HCT116 (cell line): ENCODE data around the gene PCSK6. TPM values are rescaled to one million over a fixed set of nuclear protein-coding genes. Genes with fewer than 3 reads are reported as not detected.

Experiments
- ATAC-seq: fragments of 200-7000 bp; cut with Tn5 transposase; 2 replicates; pipeline ENCODE4 v1.9.1; 2020; ENCODE audit warnings: mild to moderate bottlenecking, moderate library complexity
- BruUV-seq: library from RNA; stranded (reverse); fragments of 400-500 nt; replicated peaks from 2 replicates; lab custom pipeline; 2021; lab: Mats Ljungman, UMichigan
- CTCF ChIA-PET: fragments of 300-600 bp; sonication (Branson Sonifier 250); formaldehyde crosslinking; loops from one replicate; lab custom pipeline; 2021; ENCODE audit warnings: antibody characterized with exemption; lab: Charles Lee
- POLR2A ChIA-PET: fragments of 300-600, 350-600 bp; sonication (Branson Sonifier 250); formaldehyde crosslinking; loops from one replicate; lab custom pipeline; 2021; ENCODE audit warnings: antibody characterized with exemption; lab: Charles Lee
- RAD21 ChIA-PET, 2 experiments: fragments of 300-600 bp; sonication (Branson Sonifier 250); formaldehyde crosslinking; loops; one replicate each; lab custom pipeline; 2023; ENCODE audit warnings: low total read pairs in 2 of 2; ENCODE audit not compliant: uncharacterized antibody in 2 of 2, unreplicated experiment in 2 of 2, low non-redundant PET in 1 of 2; lab: Charles Lee
- DNase-seq: peaks from one replicate; pipeline ENCODE4 v3.0.0-alpha.2; 2010; ENCODE audit warnings: low read depth, low spot score
- H2AFZ ChIP-seq: fragments of 200-600 bp; shearing (Covaris generic), sonication (generic); 2 replicates; pipeline ENCODE4 v1.6.1; 2017; ENCODE audit warnings: low read depth, mixed run types, mixed read lengths, antibody characterized with exemption, low read length; ENCODE audit not compliant: poor library complexity, severe bottlenecking
- H3K27ac ChIP-seq: 2 replicates; pipeline ENCODE4 v1.5.1; 2012; ENCODE audit warnings: low read depth, low read length
- H3K27me3 ChIP-seq: fragments of 200-600 bp; sonication (generic); 2 replicates; pipeline ENCODE4 v1.6.1; 2016; ENCODE audit warnings: mixed run types, low read length, mixed read lengths; ENCODE audit not compliant: insufficient read depth
- H3K36me3 ChIP-seq, 2 experiments: fragments of 200-500 bp in 1 of 2; fragments of 200-600 bp in 1 of 2; sonication (Bioruptor generic) in 1 of 2; sonication (generic) in 1 of 2; 2 replicates each; pipeline versions ENCODE4 v1.5.1 to v1.6.1; 2014 to 2016; ENCODE audit warnings: low read length in 2 of 2, inconsistent platforms in 1 of 2, mixed read lengths in 1 of 2, mixed run types in 1 of 2; ENCODE audit not compliant: insufficient read depth in 2 of 2, control insufficient read depth in 1 of 2
- H3K4me1 ChIP-seq, 2 experiments: fragments of 200-600 bp in 1 of 2; sonication (generic) in 1 of 2; 2 replicates each; pipeline versions ENCODE4 v1.5.1 to v1.6.1; 2012 to 2017; ENCODE audit warnings: low read length in 2 of 2, inconsistent platforms in 1 of 2, mild to moderate bottlenecking in 1 of 2, mixed read lengths in 1 of 2, mixed run types in 1 of 2, moderate library complexity in 1 of 2; ENCODE audit not compliant: insufficient read depth in 2 of 2, control insufficient read depth in 1 of 2
- H3K4me2 ChIP-seq: fragments of 200-600 bp; sonication (generic); 2 replicates; pipeline ENCODE4 v1.6.1; 2017; ENCODE audit warnings: mixed run types, low read length, mixed read lengths
- H3K4me3 ChIP-seq, 2 experiments: fragments of 200-600 bp in 1 of 2; sonication (generic) in 1 of 2; replicated peaks in 1 of 2; 2 replicates each; pipeline ENCODE4 v1.5.1; 2011 to 2016; ENCODE audit warnings: low read length in 2 of 2, control low read depth in 1 of 2, low read depth in 1 of 2, mild to moderate bottlenecking in 1 of 2, mixed read lengths in 1 of 2, mixed run types in 1 of 2
- H3K79me2 ChIP-seq: fragments of 200-600 bp; sonication (generic); 2 replicates; pipeline ENCODE4 v1.6.1; 2017; ENCODE audit warnings: mild to moderate bottlenecking, mixed run types, low read length, moderate library complexity, mixed read lengths; ENCODE audit not compliant: insufficient read depth
- H3K9ac ChIP-seq: fragments of 200-600 bp; sonication (generic); 2 replicates; pipeline ENCODE4 v1.6.1; 2016; ENCODE audit warnings: low read length, mixed read lengths
- H3K9me2 ChIP-seq: fragments of 200-600 bp; sonication (generic), shearing (Covaris generic); 2 replicates; pipeline ENCODE4 v1.6.1; 2017; ENCODE audit warnings: mixed run types, mild to moderate bottlenecking, moderate library complexity; ENCODE audit not compliant: insufficient read depth
- H3K9me3 ChIP-seq, 2 experiments: fragments of 200-500 bp in 1 of 2; fragments of 200-600 bp in 1 of 2; sonication (Bioruptor generic) in 1 of 2; sonication (generic) in 1 of 2; 2 replicates each; pipeline ENCODE4 v1.6.1; 2014 to 2017; ENCODE audit warnings: low read length in 2 of 2, mixed read lengths in 2 of 2, inconsistent platforms in 1 of 2, low read depth in 1 of 2, mild to moderate bottlenecking in 1 of 2, mixed run types in 1 of 2, moderate library complexity in 1 of 2; ENCODE audit not compliant: control insufficient read depth in 1 of 2, insufficient read depth in 1 of 2
- H4K20me1 ChIP-seq: fragments of 200-600 bp; sonication (generic), shearing (Covaris generic); 2 replicates; pipeline ENCODE4 v1.6.1; 2017; ENCODE audit warnings: mixed run types, mild to moderate bottlenecking, moderate library complexity; ENCODE audit not compliant: insufficient read depth
- ATF3 ChIP-seq: IDR thresholded peaks from 2 replicates; pipeline ENCODE4 v1.6.1; 2012
- CBX3 ChIP-seq: IDR thresholded peaks from 2 replicates; pipeline ENCODE4 v1.6.1; 2012; ENCODE audit warnings: low read depth
- CEBPB ChIP-seq: IDR thresholded peaks from 2 replicates; pipeline ENCODE4 v1.6.1; 2012; ENCODE audit warnings: low read depth
- CTCF ChIP-seq, 3 experiments: fragments of 200-600 bp in 1 of 3; sonication (generic) in 1 of 3; IDR thresholded peaks in 2 of 3; conservative IDR thresholded peaks in 1 of 3; 2 replicates each; pipeline ENCODE4 v1.5.1; 2012 to 2017; ENCODE audit warnings: low read depth in 2 of 3, low read length in 2 of 3, antibody characterized with exemption in 1 of 3, borderline replicate concordance in 1 of 3, control low read depth in 1 of 3, mild to moderate bottlenecking in 1 of 3, mixed read lengths in 1 of 3, mixed run types in 1 of 3, moderate library complexity in 1 of 3; ENCODE audit not compliant: insufficient read depth in 1 of 3
- ELF1 ChIP-seq: IDR thresholded peaks from 2 replicates; pipeline ENCODE4 v1.6.1; 2012; ENCODE audit warnings: low read depth, borderline replicate concordance
- EZH2 ChIP-seq: fragments of 200-600 bp; sonication (generic); IDR thresholded peaks from 2 replicates; pipeline ENCODE4 v1.6.1; 2017; ENCODE audit warnings: antibody characterized with exemption, mixed run types
- EZH2phosphoT487 ChIP-seq: fragments of 200-600 bp; IDR thresholded peaks from 2 replicates; pipeline ENCODE4 v1.6.1; 2018; ENCODE audit warnings: antibody characterized with exemption, borderline replicate concordance
- FOSL1 ChIP-seq: IDR thresholded peaks from 2 replicates; pipeline ENCODE4 v1.6.1; 2012; ENCODE audit warnings: low read depth
- JUND ChIP-seq: IDR thresholded peaks from 2 replicates; pipeline ENCODE4 v1.6.1; 2012
- MAX ChIP-seq: IDR thresholded peaks from 2 replicates; pipeline ENCODE4 v1.6.1; 2012
- POLR2A ChIP-seq: IDR thresholded peaks from 2 replicates; pipeline ENCODE4 v1.7.0; 2011; ENCODE audit warnings: borderline replicate concordance; ENCODE audit not compliant: insufficient read depth, insufficient read length; ENCODE audit errors: extremely low read depth
- POLR2AphosphoS5 ChIP-seq: IDR thresholded peaks from 2 replicates; pipeline ENCODE4 v1.6.1; 2011; ENCODE audit warnings: mild to moderate bottlenecking, low read depth, low read length, moderate library complexity
- RAD21 ChIP-seq: IDR thresholded peaks from 2 replicates; pipeline ENCODE4 v1.6.1; 2012; ENCODE audit warnings: low read depth, mild to moderate bottlenecking
- SIN3A ChIP-seq: IDR thresholded peaks from 2 replicates; pipeline ENCODE4 v1.6.1; 2012; ENCODE audit warnings: low read depth
- SP1 ChIP-seq: IDR thresholded peaks from 2 replicates; pipeline ENCODE4 v1.6.1; 2012; ENCODE audit warnings: low read depth
- SRF ChIP-seq: IDR thresholded peaks from 2 replicates; pipeline ENCODE4 v1.6.1; 2012; ENCODE audit warnings: low read depth
- TCF7L2 ChIP-seq: IDR thresholded peaks from 2 replicates; pipeline ENCODE4 v1.7.0; 2011; ENCODE audit warnings: borderline replicate concordance, inconsistent platforms; ENCODE audit not compliant: insufficient read depth, insufficient read length; ENCODE audit errors: extremely low read depth
- YY1 ChIP-seq: IDR thresholded peaks from 2 replicates; pipeline ENCODE4 v1.6.1; 2011; ENCODE audit warnings: low read length, low read depth, moderate library complexity, mild to moderate bottlenecking; ENCODE audit not compliant: insufficient replicate concordance; ENCODE audit errors: extremely low read depth
- ZBTB33 ChIP-seq: IDR thresholded peaks from 2 replicates; pipeline ENCODE4 v1.6.1; 2011; ENCODE audit warnings: mild to moderate bottlenecking, low read length, moderate library complexity; ENCODE audit not compliant: insufficient replicate concordance; ENCODE audit errors: extremely low read depth
- ZFX ChIP-seq: fragments of 450-650 bp; IDR thresholded peaks from 2 replicates; pipeline ENCODE4 v1.6.1; 2017
- ZNF274 ChIP-seq: fragments of 200-500 bp; sonication (Bioruptor generic); IDR thresholded peaks from 2 replicates; pipeline ENCODE4 v1.6.1; 2014; ENCODE audit warnings: mild to moderate bottlenecking, low read depth, low read length, inconsistent platforms
- intact Hi-C: fragments of 100-400 bp; cut with micrococcal nuclease; formaldehyde crosslinking; loops from 2 replicates; pipeline ENCODE4 v1.10.0; 2022
- total RNA-seq: library from RNA; stranded (reverse); gene quantifications from one replicate; pipeline ENCODE4 v1.2.1, GENCODE V29; 2021; ENCODE audit not compliant: unreplicated experiment

PCSK6 gene
- total RNA-seq, 1 experiment from 2014 or later: 13.5 TPM

- DNase-seq: peak; percentile 65
- ChIA-PET RAD21 (no interaction called here), POLR2A (interaction anchor here (1.0 kb wide), 1 partner anchor 25 kb away, joined by 3 read pairs; the partner anchor contains the start of gene CHSY1), CTCF (interaction anchor here (1.2 kb wide), 1 partner anchor 377 kb away, joined by 4 read pairs; no protein-coding TSS in a partner anchor)
- peak within 1 kb of the TSS; percentile 77 for H3K27ac ChIP-seq
- intact Hi-C loops: no loop called here
- no peak within 1 kb of the TSS for H2AFZ ChIP-seq
- H3K27me3 ChIP-seq: no peaks in the 10 kb centered on the region
- H3K9me3 ChIP-seq: no peaks in the 10 kb centered on the region
- BruUV-seq: no TSS peak
- H3K4me2 ChIP-seq: peak within 1 kb of the TSS; percentile 82
- no peaks in the 10 kb centered on the region for H4K20me1 ChIP-seq
- H3K4me1 ChIP-seq: peaks cover 2 to 12% of the 10 kb centered on the region in 2 experiments; a peak in 3 of 4 replicates
- peaks cover 40 to 51% of the 10 kb centered on the region in 2 experiments for H3K36me3 ChIP-seq
- peak; percentile 93 for ATAC-seq
- no peaks in the 10 kb centered on the region for H3K9me2 ChIP-seq
- peak within 1 kb of the TSS; percentile 83 to 94 for H3K4me3 ChIP-seq
- peak within 1 kb of the TSS; percentile 77 for H3K9ac ChIP-seq
- peaks cover 38% of the 10 kb centered on the region for H3K79me2 ChIP-seq
- no peak for TF ChIP-seq JUND
- TF ChIP-seq CTCF (IDR thresholded peaks at IDR 0.05 in 2 of 3, conservative IDR thresholded peaks at IDR 0.05 in 1 of 3; ENCODE audit: borderline replicate concordance in 1 of 3, insufficient read depth in 1 of 3, low read depth in 2 of 3, low read length in 2 of 3): no peak
- TF ChIP-seq ZNF274: no peak
- no peak for TF ChIP-seq CEBPB
- TF ChIP-seq EZH2phosphoT487: no peak
- no peak for TF ChIP-seq ATF3
- TF ChIP-seq CBX3: no peak
- TF ChIP-seq TCF7L2: no peak
- TF ChIP-seq ZBTB33: no peak
- no peak for TF ChIP-seq YY1
- peak; percentile 87 for TF ChIP-seq ZFX
- no peak for TF ChIP-seq EZH2
- TF ChIP-seq FOSL1: no peak
- TF ChIP-seq ELF1: no peak
- TF ChIP-seq POLR2A: peak; percentile 34
- no peak; the same call in 1 of the 2 replicates for TF ChIP-seq SRF
- peak; percentile 90 for TF ChIP-seq MAX
- TF ChIP-seq RAD21: no peak
- TF ChIP-seq SP1: peak; percentile 79
- peak; percentile 75 for TF ChIP-seq SIN3A
- TF ChIP-seq POLR2AphosphoS5: peak; percentile 68; the same call in 1 of the 2 replicates
Observed at GRCh38 chr15:101277038-101277822, 212.3 kb downstream of the PCSK6 start, which contains the start of gene SELENOS. SELENOS (minus strand) TSS chr15:101277485; CDS start chr15:101277417, 68 bp downstream.
